Vagina (tissue), 2 donors: ENCODE results near the gene TMEM220. TPM values are rescaled to one million over a fixed set of nuclear protein-coding genes. Genes with fewer than 3 reads are reported as not detected.

Source experiments
- DNase-seq, 2 donors: peaks; one replicate each; pipeline ENCODE4 v3.0.0-alpha.2; 2017; ENCODE audit errors: extremely low spot score in 2 of 2
- H3K27ac ChIP-seq: fragments of 200-600 bp; sonication (generic); one replicate; pipeline ENCODE4 v1.5.1; 2019
- H3K27me3 ChIP-seq: fragments of 200-600 bp; sonication (generic); one replicate; pipeline ENCODE4 v1.5.1; 2019
- H3K36me3 ChIP-seq, 2 donors: fragments of 200-600 bp; sonication (generic); one replicate each; pipeline ENCODE4 v1.5.1; 2017 to 2019
- H3K4me1 ChIP-seq: fragments of 200-600 bp; sonication (generic); one replicate; pipeline ENCODE4 v1.5.1; 2019
- H3K4me3 ChIP-seq, 2 donors: fragments of 200-600 bp; sonication (generic); 1 replicate in 1 of 2; 2 replicates in 1 of 2; pipeline ENCODE4 v1.5.1; 2016 to 2019
- H3K9me3 ChIP-seq: fragments of 200-600 bp; sonication (generic); one replicate; pipeline ENCODE4 v1.5.1; 2019
- POLR2A ChIP-seq, 2 donors: fragments of 450-650 bp; IDR thresholded peaks; one replicate each; pipeline ENCODE4 v1.6.1; 2017; ENCODE audit warnings: antibody characterized with exemption in 2 of 2, mild to moderate bottlenecking in 2 of 2, moderate library complexity in 2 of 2
- POLR2AphosphoS5 ChIP-seq, 2 donors: sonication (generic); formaldehyde crosslinking; IDR thresholded peaks; one replicate each; pipeline ENCODE4 v1.9.0; 2017; ENCODE audit warnings: antibody characterized with exemption in 2 of 2, mild to moderate bottlenecking in 2 of 2, low read depth in 1 of 2; ENCODE audit not compliant: insufficient read depth in 1 of 2
- intact Hi-C: fragments of 100-400 bp; cut with DNase I; formaldehyde crosslinking; loops from one replicate; pipeline ENCODE4 v1.15.1; 2023
- total RNA-seq: library from RNA; depleted of rRNA; stranded (reverse); fragments of >200 nt; gene quantifications from one replicate; pipeline ENCODE4 v1.2.3, GENCODE V29; 2016
- TF ChIP-seq, protein P1 (sequence below), 3 experiments: fragments of 450-650 bp in 2 of 3; fragments of 200-600 bp in 1 of 3; sonication (generic) in 1 of 3; IDR thresholded peaks; one replicate each; pipeline ENCODE4 v1.5.1; 2017 to 2019; ENCODE audit warnings: antibody characterized with exemption in 3 of 3, mild to moderate bottlenecking in 2 of 3, moderate library complexity in 2 of 3

Gene TMEM220
- total RNA-seq, 1 donor from 2014 or later: 10.3 TPM

DNA sequence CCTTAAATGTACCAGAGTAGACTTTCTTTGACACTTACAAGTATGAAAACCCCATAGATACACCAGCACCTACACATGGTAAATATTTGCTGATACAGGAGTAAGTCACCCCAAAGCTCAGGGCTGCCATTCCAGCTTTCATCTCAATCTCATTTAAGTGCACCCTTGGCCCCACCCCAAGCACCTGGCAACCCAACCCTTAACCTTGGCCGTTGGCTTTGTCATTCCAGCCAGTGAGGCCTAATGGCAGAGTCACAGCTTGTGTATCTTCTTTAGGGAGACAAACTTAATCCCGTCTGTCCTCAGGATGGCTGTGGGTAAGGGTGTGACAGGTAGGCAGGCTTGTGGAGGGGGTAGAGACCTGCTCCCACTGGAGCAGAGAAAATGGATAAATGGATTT lies 31.5 kb upstream of the TMEM220 start:
- intact Hi-C loops: no loop called here
- H3K36me3 ChIP-seq: no peaks in the 10 kb centered on the region
- H3K9me3 ChIP-seq: no peaks in the 10 kb centered on the region
- H3K27me3 ChIP-seq: no peaks in the 10 kb centered on the region
- no peak overlapping the region for H3K4me3 ChIP-seq
- no peak for DNase-seq
- no peaks in the 10 kb centered on the region for H3K4me1 ChIP-seq
- TF ChIP-seq POLR2A (IDR thresholded peaks at IDR 0.05) (no peak), POLR2AphosphoS5 (IDR thresholded peaks at IDR 0.05; ENCODE audit: insufficient read depth in 1 of 2, low read depth in 1 of 2) (no peak)
- TF ChIP-seq, protein P1, sequence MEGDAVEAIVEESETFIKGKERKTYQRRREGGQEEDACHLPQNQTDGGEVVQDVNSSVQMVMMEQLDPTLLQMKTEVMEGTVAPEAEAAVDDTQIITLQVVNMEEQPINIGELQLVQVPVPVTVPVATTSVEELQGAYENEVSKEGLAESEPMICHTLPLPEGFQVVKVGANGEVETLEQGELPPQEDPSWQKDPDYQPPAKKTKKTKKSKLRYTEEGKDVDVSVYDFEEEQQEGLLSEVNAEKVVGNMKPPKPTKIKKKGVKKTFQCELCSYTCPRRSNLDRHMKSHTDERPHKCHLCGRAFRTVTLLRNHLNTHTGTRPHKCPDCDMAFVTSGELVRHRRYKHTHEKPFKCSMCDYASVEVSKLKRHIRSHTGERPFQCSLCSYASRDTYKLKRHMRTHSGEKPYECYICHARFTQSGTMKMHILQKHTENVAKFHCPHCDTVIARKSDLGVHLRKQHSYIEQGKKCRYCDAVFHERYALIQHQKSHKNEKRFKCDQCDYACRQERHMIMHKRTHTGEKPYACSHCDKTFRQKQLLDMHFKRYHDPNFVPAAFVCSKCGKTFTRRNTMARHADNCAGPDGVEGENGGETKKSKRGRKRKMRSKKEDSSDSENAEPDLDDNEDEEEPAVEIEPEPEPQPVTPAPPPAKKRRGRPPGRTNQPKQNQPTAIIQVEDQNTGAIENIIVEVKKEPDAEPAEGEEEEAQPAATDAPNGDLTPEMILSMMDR (IDR thresholded peaks at IDR 0.05): no peak
- H3K27ac ChIP-seq: no peak overlapping the region

DNA sequence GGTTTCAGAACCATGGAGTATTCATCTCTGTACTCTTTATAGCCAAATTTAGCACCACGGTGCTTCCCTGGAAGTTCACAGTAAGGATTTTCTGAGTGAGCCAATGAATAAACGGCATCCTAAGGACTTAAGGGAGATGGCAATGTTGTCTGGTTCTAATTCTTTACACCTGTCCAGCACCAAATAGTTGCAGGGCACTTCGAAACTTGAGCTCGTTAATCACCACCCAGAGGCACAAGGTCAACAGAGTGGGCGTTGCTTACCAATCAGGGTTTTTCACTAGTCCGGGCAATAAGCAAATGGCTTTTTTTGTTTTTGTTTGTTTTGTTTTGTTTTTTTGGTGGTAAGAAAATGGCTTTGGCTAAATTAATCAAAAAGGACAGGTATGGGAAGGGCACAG lies 28.2 kb upstream of the TMEM220 start:
- no peaks in the 10 kb centered on the region for H3K36me3 ChIP-seq
- no peaks in the 10 kb centered on the region for H3K27me3 ChIP-seq
- DNase-seq: peak in 1 of 2 donors; percentile 72
- H3K4me3 ChIP-seq: no peak overlapping the region
- H3K27ac ChIP-seq: no peak overlapping the region
- TF ChIP-seq POLR2A (IDR thresholded peaks at IDR 0.05) (no peak), POLR2AphosphoS5 (IDR thresholded peaks at IDR 0.05; ENCODE audit: insufficient read depth in 1 of 2, low read depth in 1 of 2) (no peak)
- TF ChIP-seq, protein P1 (IDR thresholded peaks at IDR 0.05): no peak
- intact Hi-C loops: no loop called here
- peaks cover 4% of the 10 kb centered on the region for H3K4me1 ChIP-seq
- H3K9me3 ChIP-seq: no peaks in the 10 kb centered on the region

DNA sequence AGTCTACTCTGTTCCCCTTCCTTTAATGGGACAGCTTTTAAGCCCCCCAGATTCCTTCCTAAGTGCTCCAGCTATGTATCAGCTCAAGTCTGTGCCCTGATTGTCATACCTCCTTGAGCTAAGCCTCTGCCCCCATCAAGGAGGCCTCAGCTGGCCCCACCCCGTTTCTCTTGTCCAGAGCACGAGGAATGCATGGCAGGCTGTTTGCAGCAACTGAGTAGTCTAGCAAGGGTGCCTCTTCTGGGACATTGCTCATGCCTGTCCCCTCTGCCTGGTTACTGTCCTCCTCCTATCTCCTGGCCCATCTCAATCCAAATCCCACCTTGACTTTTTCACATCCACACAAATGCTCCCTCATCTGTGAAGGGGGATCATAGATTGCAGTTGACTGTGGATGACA lies 27.8 kb upstream of the TMEM220 start:
- DNase-seq: peak in 1 of 2 donors; percentile 82
- no peak overlapping the region for H3K27ac ChIP-seq
- H3K36me3 ChIP-seq: no peaks in the 10 kb centered on the region
- H3K9me3 ChIP-seq: no peaks in the 10 kb centered on the region
- peaks cover 4% of the 10 kb centered on the region for H3K4me1 ChIP-seq
- H3K4me3 ChIP-seq: no peak overlapping the region
- intact Hi-C loops: no loop called here
- TF ChIP-seq POLR2AphosphoS5 (IDR thresholded peaks at IDR 0.05; ENCODE audit: insufficient read depth in 1 of 2, low read depth in 1 of 2) (no peak), POLR2A (IDR thresholded peaks at IDR 0.05) (no peak)
- TF ChIP-seq, protein P1 (IDR thresholded peaks at IDR 0.05): no peak
- no peaks in the 10 kb centered on the region for H3K27me3 ChIP-seq

DNA sequence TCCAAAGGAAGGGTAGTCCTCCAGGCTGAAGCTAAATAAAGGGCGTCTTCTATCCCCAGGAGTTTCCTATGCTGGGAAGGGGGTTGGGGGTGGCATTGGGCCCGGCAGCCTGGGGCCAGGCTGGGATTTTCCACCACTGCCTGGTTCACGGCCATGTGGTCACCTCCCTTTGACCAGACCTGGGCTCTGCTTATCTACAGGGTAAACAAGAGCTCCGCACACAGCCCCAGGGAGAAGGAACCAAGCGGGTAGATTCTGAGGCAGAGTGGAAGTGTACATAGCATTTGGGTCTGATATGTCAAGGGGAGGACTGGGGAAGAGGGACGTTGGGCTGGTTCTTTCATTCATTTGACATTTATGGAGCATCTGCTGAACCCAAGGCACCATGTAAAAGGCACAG lies 27.2 kb upstream of the TMEM220 start:
- Histone ChIP-seq H3K27ac (no peak overlapping the region), H3K27me3 (no peaks in the 10 kb centered on the region), H3K4me3 (no peak overlapping the region), H3K4me1 (peaks cover 4% of the 10 kb centered on the region), H3K36me3 (no peaks in the 10 kb centered on the region), H3K9me3 (no peaks in the 10 kb centered on the region)
- peak in 1 of 2 donors; percentile 87 for DNase-seq
- TF ChIP-seq, protein P1 (IDR thresholded peaks at IDR 0.05): no peak
- TF ChIP-seq POLR2A (IDR thresholded peaks at IDR 0.05) (no peak), POLR2AphosphoS5 (IDR thresholded peaks at IDR 0.05; ENCODE audit: insufficient read depth in 1 of 2, low read depth in 1 of 2) (no peak)
- intact Hi-C loops: no loop called here

DNA sequence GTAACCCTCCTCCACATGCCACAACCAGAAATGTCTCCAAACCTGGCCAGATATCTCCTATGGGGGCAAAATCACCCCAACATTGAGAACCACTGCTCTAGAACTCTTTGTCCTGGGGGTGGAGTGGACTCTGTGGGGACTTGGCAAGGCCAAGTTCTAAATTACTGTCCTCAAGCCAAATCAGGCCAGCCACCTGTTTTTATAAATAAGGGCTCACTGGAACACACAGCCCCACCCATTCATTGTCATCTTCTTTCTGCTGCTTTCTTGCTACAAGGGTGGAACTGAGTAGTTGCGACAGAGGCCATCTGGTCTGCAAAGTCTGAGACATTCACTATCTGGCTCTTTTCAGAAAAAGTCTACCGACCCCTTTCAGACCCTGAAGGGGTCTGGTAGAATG lies 26.8 kb upstream of the TMEM220 start:
- Histone ChIP-seq H3K4me3 (no peak overlapping the region), H3K27ac (no peak overlapping the region), H3K27me3 (no peaks in the 10 kb centered on the region), H3K4me1 (peaks cover 4% of the 10 kb centered on the region), H3K36me3 (no peaks in the 10 kb centered on the region), H3K9me3 (no peaks in the 10 kb centered on the region)
- no peak for TF ChIP-seq POLR2AphosphoS5 (IDR thresholded peaks at IDR 0.05; ENCODE audit: insufficient read depth in 1 of 2, low read depth in 1 of 2)
- no peak for TF ChIP-seq POLR2A (IDR thresholded peaks at IDR 0.05)
- TF ChIP-seq, protein P1 (IDR thresholded peaks at IDR 0.05): no peak
- peak in 1 of 2 donors; percentile 69 for DNase-seq
- intact Hi-C loops: no loop called here
